Fibroblast of lung (primary cell): ENCODE measurements around the gene B4GALT6.

Experiments
- CTCF ChIP-seq, 2 donors: IDR thresholded peaks in 1 of 2; conservative IDR thresholded peaks in 1 of 2; 1 replicate in 1 of 2; 2 replicates in 1 of 2; pipeline ENCODE4 v1.5.1; 2011 to 2012; ENCODE audit warnings: low read length in 2 of 2, control low read depth in 1 of 2, inconsistent platforms in 1 of 2, low read depth in 1 of 2, mild to moderate bottlenecking in 1 of 2
- EZH2 ChIP-seq: IDR thresholded peaks from 2 replicates; pipeline ENCODE4 v1.5.1; 2012; ENCODE audit warnings: low read length, control low read depth, mild to moderate bottlenecking; ENCODE audit errors: missing control alignments

GRCh38 chr18:31716362-31716761 lies 32.0 kb upstream of the B4GALT6 start:
- TF ChIP-seq EZH2 = no peak
- no peak for TF ChIP-seq CTCF (conservative IDR thresholded peaks at IDR 0.05 in 1 of 2, IDR thresholded peaks at IDR 0.05 in 1 of 2; ENCODE audit: low read depth in 1 of 2, low read length in 2 of 2)
